CD4-positive, alpha-beta memory T cell (primary cell): ENCODE results near the gene SH3RF1. TPM values are rescaled to one million over a fixed set of nuclear protein-coding genes. Genes with fewer than 3 reads are reported as not detected.

Experiments used
- CTCF ChIA-PET: fragments of 350-600 bp; sonication (Branson Sonifier 250); formaldehyde crosslinking; loops from one replicate; lab custom pipeline; 2021; ENCODE audit warnings: inconsistent platforms; ENCODE audit not compliant: partially characterized antibody; lab: Charles Lee
- POLR2A ChIA-PET: fragments of 350-600 bp; sonication (Branson Sonifier 250); formaldehyde crosslinking; loops from one replicate; lab custom pipeline; 2021; ENCODE audit not compliant: partially characterized antibody; lab: Charles Lee
- DNase-seq, 5 donors: peaks; one replicate each; pipeline versions ENCODE4 v3.0.0 to v3.0.0-alpha.2; 2020 to 2022; ENCODE audit warnings: mixed read lengths in 1 of 5
- H3K27ac ChIP-seq: one replicate; pipeline ENCODE4 v1.7.0; 2013; ENCODE audit warnings: low read depth, low read length
- H3K27me3 ChIP-seq: 2 replicates; pipeline ENCODE4 v1.7.0; 2013; ENCODE audit warnings: mild to moderate bottlenecking, low read length, moderate library complexity; ENCODE audit not compliant: insufficient read depth
- H3K36me3 ChIP-seq: 2 replicates; pipeline ENCODE4 v1.7.0; 2013; ENCODE audit warnings: mild to moderate bottlenecking, low read length, moderate library complexity; ENCODE audit not compliant: insufficient read depth
- H3K4me1 ChIP-seq: 2 replicates; pipeline ENCODE4 v1.7.0; 2013; ENCODE audit warnings: mild to moderate bottlenecking, low read length, moderate library complexity; ENCODE audit not compliant: insufficient read depth
- H3K4me3 ChIP-seq, 2 donors: one replicate each; pipeline ENCODE4 v1.7.0; 2013; ENCODE audit warnings: low read length in 2 of 2, mild to moderate bottlenecking in 1 of 2
- H3K9me3 ChIP-seq, 2 donors: one replicate each; pipeline ENCODE4 v1.7.0; 2013; ENCODE audit warnings: low read length in 2 of 2, control low read depth in 1 of 2; ENCODE audit not compliant: control insufficient read depth in 1 of 2
- H3K27ac Mint-ChIP-seq, 7 donors: one replicate each; pipeline ENCODE4 v1.8.0; 2020 to 2021; ENCODE audit warnings: mixed read lengths in 7 of 7, mild to moderate bottlenecking in 6 of 7, inconsistent platforms in 3 of 7, moderate library complexity in 3 of 7
- H3K27me3 Mint-ChIP-seq, 2 donors: one replicate each; pipeline ENCODE4 v1.8.0; 2020 to 2021; ENCODE audit warnings: mixed read lengths in 2 of 2
- H3K36me3 Mint-ChIP-seq, 2 donors: one replicate each; pipeline ENCODE4 v1.8.0; 2020 to 2021; ENCODE audit warnings: mixed read lengths in 2 of 2, inconsistent platforms in 1 of 2, mild to moderate bottlenecking in 1 of 2
- H3K4me1 Mint-ChIP-seq, 4 donors: one replicate each; pipeline ENCODE4 v1.8.0; 2020 to 2021; ENCODE audit warnings: mixed read lengths in 4 of 4, mild to moderate bottlenecking in 1 of 4
- H3K4me3 Mint-ChIP-seq, 8 donors: one replicate each; pipeline ENCODE4 v1.8.0; 2020 to 2021; ENCODE audit warnings: mixed read lengths in 8 of 8, mild to moderate bottlenecking in 7 of 8, moderate library complexity in 6 of 8, inconsistent platforms in 3 of 8
- H3K9me3 Mint-ChIP-seq, 8 donors: one replicate each; pipeline ENCODE4 v1.8.0; 2020 to 2021; ENCODE audit warnings: mixed read lengths in 8 of 8, mild to moderate bottlenecking in 5 of 8, inconsistent platforms in 3 of 8, moderate library complexity in 1 of 8
- intact Hi-C: fragments of 100-400 bp; cut with micrococcal nuclease; formaldehyde crosslinking; loops from one replicate; pipeline ENCODE4 v1.15.1; 2023
- polyA plus RNA-seq, 2 donors: library from polyadenylated mRNA; unstranded; fragments of 300-500 nt; fragmentation: Illumina TruSeq; gene quantifications; one replicate each; pipeline ENCODE4 v1.2.3, GENCODE V29; 2021
- total RNA-seq, 2 experiments: library from RNA; stranded (reverse); gene quantifications; one replicate each; pipeline ENCODE4 v1.2.3, GENCODE V29; 2021

Gene SH3RF1
- total and polyA plus RNA-seq, 4 experiments from 2014 or later, result 0.11 to 0.15 TPM; not detected in 2

DNA sequence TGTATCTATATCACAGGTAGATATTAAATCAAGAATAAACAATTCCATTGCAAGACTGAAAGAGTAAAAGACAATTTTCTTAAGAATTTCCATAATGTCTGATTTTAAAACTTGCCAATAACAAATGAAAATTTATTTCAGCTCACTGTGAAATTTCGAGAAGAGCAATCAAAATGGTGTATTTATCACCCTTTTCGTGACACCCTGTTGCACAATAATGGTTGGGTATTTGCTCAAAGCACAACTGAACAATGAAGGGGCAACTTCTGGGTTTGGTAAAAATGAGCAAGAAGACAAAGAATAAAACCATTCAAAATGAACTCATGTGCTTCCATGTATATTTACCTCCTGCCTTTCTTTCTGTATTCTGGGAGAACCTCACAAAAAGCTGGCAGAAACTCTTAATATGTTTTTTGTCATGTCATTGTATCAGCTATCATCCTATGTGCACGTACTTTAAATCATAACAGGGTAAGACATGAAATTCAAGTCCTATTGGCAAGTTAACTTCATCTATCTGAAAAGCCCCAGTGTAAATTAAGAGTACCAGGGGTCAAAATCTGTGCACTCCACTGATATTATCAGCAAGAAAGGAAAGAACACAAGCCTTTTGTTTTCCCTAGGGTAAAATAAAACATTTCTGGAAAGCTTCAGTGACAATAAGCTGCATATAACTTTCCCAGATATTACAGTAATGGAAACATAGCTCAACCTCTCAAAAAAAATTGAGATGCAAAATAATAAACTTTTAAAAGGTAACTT, 133.8 kb downstream of the SH3RF1 start:
- intact Hi-C loops, result no loop called here
- H3K27ac ChIP-seq, result no peak overlapping the region
- DNase-seq, result no peak
- H3K9me3 ChIP-seq, result no peaks in the 10 kb centered on the region
- Mint-ChIP-seq H3K9me3 (no peaks in the 10 kb centered on the region), H3K27me3 (peaks cover 4 to 5% of the 10 kb centered on the region in 2 donors), H3K27ac (no peak overlapping the region), H3K36me3 (no peaks in the 10 kb centered on the region), H3K4me3 (no peak overlapping the region), H3K4me1 (no peaks in the 10 kb centered on the region)
- no peaks in the 10 kb centered on the region for H3K4me1 ChIP-seq
- H3K27me3 ChIP-seq, result no peaks in the 10 kb centered on the region
- no peaks in the 10 kb centered on the region for H3K36me3 ChIP-seq
- H3K4me3 ChIP-seq, result no peak overlapping the region
- ChIA-PET POLR2A (no interaction called here), CTCF (no interaction called here)

DNA sequence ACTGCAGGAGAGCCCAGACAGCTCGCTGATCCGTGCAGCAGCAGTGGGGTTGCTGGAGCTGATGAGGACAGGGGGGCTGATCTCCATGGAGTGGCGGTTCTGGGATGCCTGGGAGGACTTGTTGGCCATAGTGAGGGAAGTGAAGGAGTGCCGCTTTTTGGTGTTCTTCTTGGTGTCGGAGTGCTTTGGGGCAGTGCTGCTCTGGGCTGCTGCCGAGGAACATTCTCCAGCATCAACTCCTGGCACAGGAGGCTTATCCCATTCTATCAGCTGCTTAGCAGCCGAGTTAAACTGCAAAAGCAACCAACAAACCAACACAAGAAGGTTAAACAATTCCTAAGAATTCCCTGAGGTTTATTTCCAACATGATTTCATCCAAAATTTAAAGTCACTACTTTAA, 134.4 kb downstream of the SH3RF1 start:
- no peak overlapping the region for H3K27ac ChIP-seq
- POLR2A ChIA-PET, result no interaction called here
- Mint-ChIP-seq H3K4me1 (no peaks in the 10 kb centered on the region), H3K9me3 (no peaks in the 10 kb centered on the region), H3K4me3 (no peak overlapping the region), H3K36me3 (no peaks in the 10 kb centered on the region), H3K27ac (no peak overlapping the region), H3K27me3 (peaks cover 4 to 5% of the 10 kb centered on the region in 2 donors)
- no peaks in the 10 kb centered on the region for H3K4me1 ChIP-seq
- H3K36me3 ChIP-seq, result no peaks in the 10 kb centered on the region
- intact Hi-C loops, result no loop called here
- H3K27me3 ChIP-seq, result no peaks in the 10 kb centered on the region
- CTCF ChIA-PET, result no interaction called here
- DNase-seq, result no peak
- no peak overlapping the region for H3K4me3 ChIP-seq
- no peaks in the 10 kb centered on the region for H3K9me3 ChIP-seq

DNA sequence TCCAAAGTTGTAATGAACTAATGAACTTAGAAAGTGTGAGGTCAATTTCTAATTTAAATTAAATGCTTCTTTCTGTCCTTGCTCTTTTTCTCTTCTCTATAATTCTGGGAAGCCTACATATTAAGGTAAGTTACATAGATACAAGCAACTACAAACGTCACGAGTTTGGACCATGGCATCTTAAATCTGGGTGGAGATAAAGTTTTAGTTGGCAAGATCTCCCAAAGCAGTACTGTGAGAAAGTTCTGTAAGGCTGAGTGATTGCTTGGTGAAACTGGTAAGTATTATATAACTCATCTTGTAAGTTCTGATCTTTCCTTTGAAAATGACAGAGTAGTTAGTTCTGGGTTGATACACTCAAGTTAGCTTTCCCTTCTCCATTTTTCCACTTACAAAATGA, 135.0 kb downstream of the SH3RF1 start:
- Histone ChIP-seq H3K4me1 (no peaks in the 10 kb centered on the region), H3K4me3 (no peak overlapping the region), H3K36me3 (no peaks in the 10 kb centered on the region), H3K9me3 (no peaks in the 10 kb centered on the region), H3K27ac (no peak overlapping the region), H3K27me3 (no peaks in the 10 kb centered on the region)
- Mint-ChIP-seq H3K9me3 (no peaks in the 10 kb centered on the region), H3K27me3 (peaks cover 4 to 5% of the 10 kb centered on the region in 2 donors), H3K4me3 (no peak overlapping the region), H3K4me1 (no peaks in the 10 kb centered on the region), H3K36me3 (no peaks in the 10 kb centered on the region), H3K27ac (no peak overlapping the region)
- no peak for DNase-seq
- ChIA-PET POLR2A (no interaction called here), CTCF (no interaction called here)
- intact Hi-C loops, result no loop called here

DNA sequence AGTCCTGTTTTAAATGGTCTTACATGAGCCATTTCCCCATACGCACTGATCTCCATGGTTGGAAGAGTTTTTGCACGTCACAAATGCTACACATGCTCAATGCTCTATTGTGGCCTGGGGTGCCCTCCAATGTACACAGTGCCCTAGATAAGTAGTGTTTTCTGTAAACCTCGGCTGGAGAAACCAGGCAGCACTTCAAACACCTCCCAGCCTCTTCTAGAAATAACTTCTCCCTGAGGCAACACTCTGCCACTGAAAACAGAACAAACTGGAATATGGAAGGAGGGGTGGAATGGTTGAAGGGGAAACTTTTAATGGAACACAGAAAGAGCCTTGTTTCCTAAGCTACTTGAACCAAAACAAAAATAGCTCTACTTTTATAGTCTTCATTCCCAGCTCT, 136.8 kb downstream of the SH3RF1 start:
- POLR2A ChIA-PET, result no interaction called here
- H3K4me1 ChIP-seq, result no peaks in the 10 kb centered on the region

DNA sequence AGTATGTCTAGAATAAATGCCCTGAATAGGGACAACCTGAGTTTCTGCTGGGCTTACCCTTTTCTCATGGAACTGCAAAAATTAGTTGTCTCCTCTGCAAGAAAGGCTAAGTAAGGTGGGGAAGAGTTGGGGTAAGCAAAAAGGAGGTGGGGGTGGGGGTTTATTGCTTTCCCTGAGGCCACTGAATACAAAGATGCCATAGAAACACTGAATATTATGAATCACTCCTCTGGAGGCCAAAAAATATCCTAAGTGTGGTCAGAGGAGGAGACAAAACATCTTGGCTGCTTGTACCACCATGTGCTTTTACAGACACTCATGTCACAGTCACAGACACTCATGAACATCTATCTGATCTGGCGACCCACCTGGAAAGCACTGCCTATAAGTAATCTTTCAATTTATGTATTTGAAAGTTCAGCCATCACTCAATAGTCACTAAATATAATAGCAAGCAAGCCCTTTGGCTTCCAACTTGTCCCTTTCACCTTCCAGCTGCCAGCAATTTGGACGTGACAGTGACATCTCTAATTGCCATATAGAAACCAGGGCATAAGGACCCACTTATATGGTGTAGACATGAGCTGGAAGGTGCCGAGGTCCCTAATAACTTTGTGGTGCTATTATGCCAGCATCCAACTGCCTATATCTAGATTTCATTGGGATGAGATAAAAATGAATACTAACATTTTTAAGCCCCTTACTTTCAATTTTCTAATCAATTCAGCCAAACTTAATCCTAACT, 138.0 kb downstream of the SH3RF1 start:
- CTCF ChIA-PET, result no interaction called here
- H3K36me3 ChIP-seq, result no peaks in the 10 kb centered on the region
- H3K27ac Mint-ChIP-seq, result no peak overlapping the region
- no peaks in the 10 kb centered on the region for H3K4me1 Mint-ChIP-seq
- no peaks in the 10 kb centered on the region for H3K27me3 ChIP-seq
- H3K4me3 ChIP-seq, result no peak overlapping the region
- no peaks in the 10 kb centered on the region for H3K36me3 Mint-ChIP-seq
- no peak for DNase-seq
- H3K9me3 ChIP-seq, result no peaks in the 10 kb centered on the region
- intact Hi-C loops, result no loop called here
- no peaks in the 10 kb centered on the region for H3K4me1 ChIP-seq
- no peak overlapping the region for H3K27ac ChIP-seq
- POLR2A ChIA-PET, result no interaction called here
- peaks cover 4 to 5% of the 10 kb centered on the region in 2 donors for H3K27me3 Mint-ChIP-seq
- H3K9me3 Mint-ChIP-seq, result no peaks in the 10 kb centered on the region
- no peak overlapping the region for H3K4me3 Mint-ChIP-seq

More for the DNA sequence above, 136.8 kb downstream of the SH3RF1 start:
- H3K27me3 ChIP-seq, result no peaks in the 10 kb centered on the region
- Mint-ChIP-seq H3K4me1 (no peaks in the 10 kb centered on the region), H3K9me3 (no peaks in the 10 kb centered on the region), H3K4me3 (no peak overlapping the region), H3K27me3 (peaks cover 4 to 5% of the 10 kb centered on the region in 2 donors), H3K27ac (no peak overlapping the region), H3K36me3 (no peaks in the 10 kb centered on the region)
- H3K9me3 ChIP-seq, result no peaks in the 10 kb centered on the region
- no peak overlapping the region for H3K4me3 ChIP-seq
- intact Hi-C loops, result no loop called here
- no peak overlapping the region for H3K27ac ChIP-seq
- H3K36me3 ChIP-seq, result no peaks in the 10 kb centered on the region
- CTCF ChIA-PET, result no interaction called here
- DNase-seq, result no peak

DNA sequence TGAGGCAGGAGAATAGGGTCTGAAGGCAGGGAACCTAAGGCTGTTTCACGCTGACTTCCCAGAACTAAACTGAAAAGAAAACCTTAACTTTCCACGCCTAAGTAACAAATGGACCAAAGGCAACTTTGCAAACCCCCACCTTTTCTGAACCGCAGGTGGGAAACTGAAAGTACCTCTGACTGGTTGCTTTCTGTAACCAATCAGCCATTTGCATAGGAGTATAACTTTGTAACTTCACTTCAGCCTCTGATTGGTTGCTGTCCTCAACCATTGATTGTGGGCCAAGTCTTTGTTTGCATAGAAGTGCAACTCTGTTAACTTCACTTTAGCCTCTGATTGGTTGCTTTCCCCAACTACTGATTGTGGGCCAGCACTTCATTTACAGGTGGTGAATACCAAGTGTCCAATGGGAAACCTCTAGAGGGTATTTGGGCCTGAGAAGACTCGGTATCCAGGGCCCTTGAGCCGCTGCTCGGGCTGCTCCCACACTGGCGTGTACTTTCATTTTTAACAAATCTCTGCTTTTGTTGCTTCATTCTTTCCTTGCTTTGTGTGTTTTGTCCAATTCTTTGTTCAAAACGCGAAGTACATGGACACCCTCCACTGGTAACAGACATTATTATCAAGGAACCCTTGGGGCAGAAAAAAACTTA, 139.1 kb downstream of the SH3RF1 start:
- Histone ChIP-seq H3K4me3 (no peak overlapping the region), H3K36me3 (no peaks in the 10 kb centered on the region), H3K4me1 (no peaks in the 10 kb centered on the region), H3K27ac (no peak overlapping the region), H3K9me3 (no peaks in the 10 kb centered on the region), H3K27me3 (no peaks in the 10 kb centered on the region)
- CTCF ChIA-PET, result no interaction called here
- Mint-ChIP-seq H3K27me3 (peaks cover 4 to 5% of the 10 kb centered on the region in 2 donors), H3K27ac (no peak overlapping the region), H3K36me3 (no peaks in the 10 kb centered on the region), H3K4me1 (no peaks in the 10 kb centered on the region), H3K9me3 (no peaks in the 10 kb centered on the region), H3K4me3 (no peak overlapping the region)
- intact Hi-C loops, result no loop called here
- POLR2A ChIA-PET, result no interaction called here
- DNase-seq, result no peak

DNA sequence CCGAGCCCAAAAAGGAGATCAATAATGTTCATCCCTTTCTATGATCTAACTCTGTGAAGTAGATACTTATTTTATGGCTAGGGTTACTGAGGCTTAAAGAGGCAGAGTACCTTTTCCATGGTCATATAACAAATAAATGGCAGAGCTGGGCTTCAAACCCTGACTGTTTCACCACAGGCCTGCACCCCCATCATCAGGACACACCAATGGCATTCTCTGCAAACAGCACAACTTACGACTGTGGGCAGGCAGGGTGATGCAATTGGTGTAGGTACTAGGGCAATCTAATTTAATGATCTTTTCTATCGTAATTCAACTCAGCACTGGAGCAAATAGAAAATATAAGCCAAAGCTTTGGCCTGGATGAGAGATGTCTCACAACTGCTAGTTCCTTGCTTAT, 141.9 kb downstream of the SH3RF1 start:
- POLR2A ChIA-PET, result no interaction called here
- Mint-ChIP-seq H3K4me3 (no peak overlapping the region), H3K9me3 (no peaks in the 10 kb centered on the region), H3K4me1 (no peaks in the 10 kb centered on the region), H3K27me3 (peaks cover 0 to 3% of the 10 kb centered on the region in 2 donors), H3K27ac (no peak overlapping the region), H3K36me3 (no peaks in the 10 kb centered on the region)
- intact Hi-C loops, result no loop called here
- H3K27me3 ChIP-seq, result no peaks in the 10 kb centered on the region
- CTCF ChIA-PET, result no interaction called here
- no peaks in the 10 kb centered on the region for H3K36me3 ChIP-seq
- H3K27ac ChIP-seq, result no peak overlapping the region
- DNase-seq, result no peak
- H3K9me3 ChIP-seq, result no peaks in the 10 kb centered on the region
- H3K4me3 ChIP-seq, result no peak overlapping the region
- no peaks in the 10 kb centered on the region for H3K4me1 ChIP-seq
